PC-3 (cell line): ENCODE results near the gene GOLGA6C. TPM values are rescaled to one million over a fixed set of nuclear protein-coding genes. Genes with fewer than 3 reads are reported as not detected.
"Not testable (repeated sequence)": the region's sequence is repeated elsewhere in the genome, so short reads cannot be mapped to it uniquely, and the experiment has no call there.

ENCODE experiments used
- ATAC-seq: fragments of 200-7000 bp; cut with Tn5 transposase; 2 replicates; pipeline ENCODE4 v1.9.1; 2020; ENCODE audit warnings: mild to moderate bottlenecking, moderate library complexity
- BruUV-seq: library from RNA; stranded (reverse); fragments of 400-500 nt; replicated peaks from 2 replicates; lab custom pipeline; 2021; lab: Mats Ljungman, UMichigan
- CTCF ChIA-PET: fragments of 300-600 bp; sonication (Branson Sonifier 250); formaldehyde crosslinking; loops from one replicate; lab custom pipeline; 2022; ENCODE audit warnings: antibody characterized with exemption; lab: Charles Lee
- POLR2A ChIA-PET: fragments of 300-600 bp; sonication (Branson Sonifier 250); formaldehyde crosslinking; loops from one replicate; lab custom pipeline; 2022; ENCODE audit warnings: antibody characterized with exemption; ENCODE audit not compliant: unreplicated experiment; lab: Charles Lee
- DNase-seq: peaks from one replicate; pipeline ENCODE4 v3.0.0-alpha.2; 2015
- H2AFZ ChIP-seq: fragments of 300-600 bp; sonication (generic); 2 replicates; pipeline ENCODE4 v1.6.0; 2016; ENCODE audit warnings: antibody characterized with exemption, low read length
- H3F3A ChIP-seq: fragments of 300-600 bp; sonication (generic); one replicate; pipeline ENCODE4 v1.6.0; 2017; ENCODE audit warnings: antibody characterized with exemption, low read length, control low read depth, mild to moderate bottlenecking; ENCODE audit not compliant: unreplicated experiment
- H3K27ac ChIP-seq: fragments of 300-600 bp; sonication (generic); 2 replicates; pipeline ENCODE4 v1.5.1; 2016; ENCODE audit warnings: mild to moderate bottlenecking, low read length
- H3K27me3 ChIP-seq: fragments of 300-600 bp; sonication (generic); 2 replicates; pipeline ENCODE4 v1.6.1; 2016; ENCODE audit warnings: low read length, mixed read lengths
- H3K36me3 ChIP-seq: fragments of 300-600 bp; sonication (generic); 2 replicates; pipeline ENCODE4 v1.6.1; 2016; ENCODE audit warnings: low read depth, mixed run types, low read length, mixed read lengths
- H3K4me1 ChIP-seq: fragments of 300-600 bp; sonication (generic); 2 replicates; pipeline ENCODE4 v1.5.1; 2016; ENCODE audit warnings: low read length; ENCODE audit not compliant: insufficient read depth
- H3K4me2 ChIP-seq: fragments of 300-600 bp; sonication (generic); 2 replicates; pipeline ENCODE4 v1.6.0; 2016; ENCODE audit warnings: low read length
- H3K4me3 ChIP-seq: fragments of 300-600 bp; sonication (generic); 2 replicates; pipeline ENCODE4 v1.5.1; 2016; ENCODE audit warnings: mild to moderate bottlenecking, low read length, mixed read lengths
- H3K79me2 ChIP-seq: fragments of 300-600 bp; sonication (generic); 2 replicates; pipeline ENCODE4 v1.6.1; 2017; ENCODE audit warnings: low read length, mixed read lengths
- H3K9ac ChIP-seq: fragments of 300-600 bp; sonication (generic); 2 replicates; pipeline ENCODE4 v1.6.0; 2016; ENCODE audit warnings: mild to moderate bottlenecking, low read length
- H3K9me2 ChIP-seq: fragments of 300-600 bp; sonication (generic); replicated peaks from 2 replicates; pipeline ENCODE4 v1.6.1; 2016; ENCODE audit warnings: mixed run types, low read length, mixed read lengths
- H3K9me3 ChIP-seq: fragments of 300-600 bp; sonication (generic); 2 replicates; pipeline ENCODE4 v1.6.1; 2016; ENCODE audit warnings: low read length, mixed read lengths
- H4K20me1 ChIP-seq: fragments of 300-600 bp; sonication (generic); 2 replicates; pipeline ENCODE4 v1.6.1; 2016; ENCODE audit warnings: low read length, mixed read lengths
- EZH2 ChIP-seq: fragments of 300-600 bp; sonication (generic); IDR thresholded peaks from one replicate; pipeline ENCODE4 v1.6.1; 2017; ENCODE audit warnings: antibody characterized with exemption, mild to moderate bottlenecking, low read length; ENCODE audit not compliant: unreplicated experiment
- EZH2phosphoT487 ChIP-seq: fragments of 300-600 bp; sonication (generic); IDR thresholded peaks from 2 replicates; pipeline ENCODE4 v1.6.1; 2018; ENCODE audit warnings: mild to moderate bottlenecking, antibody characterized with exemption, low read length, borderline replicate concordance
- intact Hi-C: fragments of 100-400 bp; cut with micrococcal nuclease; formaldehyde crosslinking; loops from 2 replicates; pipeline ENCODE4 v1.9.0; 2023
- total RNA-seq: library from RNA; depleted of rRNA; stranded (reverse); fragments of >200 nt; gene quantifications from 2 replicates; pipeline ENCODE4 v1.2.3, GENCODE V29; 2014
- TF ChIP-seq, protein P1 (sequence below): fragments of 300-600 bp; sonication (generic); conservative IDR thresholded peaks from 2 replicates; pipeline ENCODE4 v1.5.1; 2017; ENCODE audit warnings: antibody characterized with exemption, low read depth, mild to moderate bottlenecking, low read length

GOLGA6C gene
- total RNA-seq, 1 experiment from 2014 or later, result not detected

DNA sequence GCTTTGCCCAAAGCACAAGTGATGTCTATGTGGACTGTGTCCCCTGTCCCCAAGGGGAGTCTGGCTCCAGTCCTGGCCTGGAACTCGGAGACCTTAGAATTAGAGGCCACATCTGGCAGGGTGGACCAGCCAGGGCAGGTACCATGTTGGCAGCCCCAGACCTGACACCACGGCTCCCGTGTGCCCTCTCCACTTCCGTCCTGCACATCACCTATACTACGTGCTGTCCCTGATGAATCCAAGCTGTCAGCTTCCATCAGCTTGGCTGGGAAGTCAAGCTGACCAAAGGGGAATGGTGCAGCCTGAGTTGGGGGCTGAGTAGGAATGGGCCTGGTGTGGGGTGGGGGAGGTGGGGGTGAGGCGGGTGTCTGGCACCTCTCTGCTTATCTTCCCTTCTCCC lies 41.1 kb upstream of the GOLGA6C start:
- Histone ChIP-seq H3K79me2 (no peaks in the 10 kb centered on the region), H4K20me1 (peaks cover 18% of the 10 kb centered on the region), H3K4me1 (no peaks in the 10 kb centered on the region), H3K27ac (no peak overlapping the region), H3K9ac (no peak overlapping the region), H3F3A (no peaks in the 10 kb centered on the region), H3K27me3 (no peaks in the 10 kb centered on the region), H3K4me3 (no peak overlapping the region), H2AFZ (no peak overlapping the region), H3K9me3 (no peaks in the 10 kb centered on the region), H3K4me2 (no peak overlapping the region), H3K36me3 (peaks cover 9% of the 10 kb centered on the region; the same call in 1 of the 2 replicates), H3K9me2 (no peaks in the 10 kb centered on the region)
- TF ChIP-seq, protein P1, sequence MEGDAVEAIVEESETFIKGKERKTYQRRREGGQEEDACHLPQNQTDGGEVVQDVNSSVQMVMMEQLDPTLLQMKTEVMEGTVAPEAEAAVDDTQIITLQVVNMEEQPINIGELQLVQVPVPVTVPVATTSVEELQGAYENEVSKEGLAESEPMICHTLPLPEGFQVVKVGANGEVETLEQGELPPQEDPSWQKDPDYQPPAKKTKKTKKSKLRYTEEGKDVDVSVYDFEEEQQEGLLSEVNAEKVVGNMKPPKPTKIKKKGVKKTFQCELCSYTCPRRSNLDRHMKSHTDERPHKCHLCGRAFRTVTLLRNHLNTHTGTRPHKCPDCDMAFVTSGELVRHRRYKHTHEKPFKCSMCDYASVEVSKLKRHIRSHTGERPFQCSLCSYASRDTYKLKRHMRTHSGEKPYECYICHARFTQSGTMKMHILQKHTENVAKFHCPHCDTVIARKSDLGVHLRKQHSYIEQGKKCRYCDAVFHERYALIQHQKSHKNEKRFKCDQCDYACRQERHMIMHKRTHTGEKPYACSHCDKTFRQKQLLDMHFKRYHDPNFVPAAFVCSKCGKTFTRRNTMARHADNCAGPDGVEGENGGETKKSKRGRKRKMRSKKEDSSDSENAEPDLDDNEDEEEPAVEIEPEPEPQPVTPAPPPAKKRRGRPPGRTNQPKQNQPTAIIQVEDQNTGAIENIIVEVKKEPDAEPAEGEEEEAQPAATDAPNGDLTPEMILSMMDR, result no peak
- no peak for TF ChIP-seq EZH2
- no peak for TF ChIP-seq EZH2phosphoT487
- ATAC-seq (no peak), DNase-seq (no peak)
- intact Hi-C loops, result no loop called here
- ChIA-PET POLR2A (no interaction called here), CTCF (no interaction called here)
- BruUV-seq, result no TSS peak

DNA sequence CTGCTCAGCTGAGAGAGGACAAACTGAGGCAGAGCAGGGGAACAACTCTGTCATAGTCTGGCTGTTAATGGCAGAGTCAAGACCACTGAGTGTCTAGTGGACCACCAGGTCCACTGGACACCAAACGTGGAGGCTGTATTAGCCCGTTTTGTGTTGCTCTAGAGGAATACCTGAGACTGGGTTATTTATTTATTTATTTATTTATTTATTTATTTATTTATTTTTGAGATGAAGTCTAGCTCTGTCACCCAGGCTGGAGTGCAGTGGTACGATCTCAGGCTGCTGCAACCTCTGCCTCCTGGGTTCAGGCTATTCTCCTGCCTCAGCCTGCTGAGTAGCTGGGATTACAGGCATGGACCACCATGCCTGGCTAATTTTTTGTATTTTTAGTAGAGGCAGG lies 40.6 kb upstream of the GOLGA6C start:
- BruUV-seq, H2AFZ ChIP-seq, H3K79me2 ChIP-seq, H3K4me2 ChIP-seq, intact Hi-C loops, H3K9me2 ChIP-seq, DNase-seq, H3K27me3 ChIP-seq, H3K9me3 ChIP-seq, CTCF ChIA-PET, H3K4me3 ChIP-seq, H3K4me1 ChIP-seq, H3F3A ChIP-seq, ATAC-seq, H3K27ac ChIP-seq, H3K9ac ChIP-seq, H3K36me3 ChIP-seq: not testable (repeated sequence)
- peaks cover 13% of the 10 kb centered on the region for H4K20me1 ChIP-seq
- POLR2A ChIA-PET, result interaction anchor here (0.6 kb wide), 1 partner anchor 534 kb away, joined by 28 read pairs; no protein-coding TSS in a partner anchor

DNA sequence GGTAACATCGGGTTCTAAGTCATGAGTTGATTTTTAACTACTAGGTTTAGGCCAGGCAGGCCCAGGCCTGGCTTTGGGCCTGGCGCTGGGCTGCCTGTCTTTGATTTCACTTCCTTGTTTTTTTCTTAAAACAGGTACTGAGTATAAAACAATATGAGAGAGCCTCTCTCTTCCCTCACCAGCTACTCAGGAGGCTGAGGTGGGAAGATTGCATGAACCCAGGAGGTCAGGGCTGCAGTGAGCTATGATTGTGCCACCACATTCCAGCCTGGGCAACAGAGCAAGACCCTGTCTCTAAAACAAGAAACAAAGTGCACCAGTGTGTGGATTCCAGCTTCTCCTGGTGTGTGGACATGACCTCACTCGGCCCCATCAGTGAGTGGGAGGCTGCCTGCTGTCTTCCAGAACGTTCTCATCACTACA lies 38.6 kb upstream of the GOLGA6C start:
- BruUV-seq, H3K4me1 ChIP-seq, DNase-seq, H3K27me3 ChIP-seq, H3K4me3 ChIP-seq, H2AFZ ChIP-seq, POLR2A ChIA-PET, H3K9ac ChIP-seq, ATAC-seq, CTCF ChIA-PET, H3K9me2 ChIP-seq, H3K9me3 ChIP-seq, H3K36me3 ChIP-seq, H3K27ac ChIP-seq, H3K79me2 ChIP-seq, intact Hi-C loops, H3K4me2 ChIP-seq, H4K20me1 ChIP-seq, H3F3A ChIP-seq: not testable (repeated sequence)

DNA sequence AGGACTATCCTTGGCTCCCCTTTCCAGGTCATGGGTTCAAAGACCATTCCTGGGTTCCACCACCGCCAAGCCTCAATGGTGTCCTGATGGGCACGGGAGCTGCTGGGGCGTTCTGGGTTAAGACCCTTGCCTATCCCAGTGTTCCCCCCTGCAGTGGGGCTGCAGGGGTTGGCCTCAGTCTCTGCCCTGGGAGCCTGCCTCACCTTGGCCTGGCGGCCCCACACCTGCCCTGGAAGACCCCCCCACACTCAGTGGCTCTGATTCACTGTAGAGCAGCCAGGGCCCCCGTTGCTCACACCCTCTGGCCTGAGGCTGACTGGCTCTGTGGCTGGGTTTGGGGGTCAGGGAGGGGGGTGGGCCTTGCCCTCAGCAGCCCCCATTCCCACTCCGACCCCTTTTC lies 34.4 kb upstream of the GOLGA6C start:
- Histone ChIP-seq H3K27me3 (no peaks in the 10 kb centered on the region), H3K9me2 (no peaks in the 10 kb centered on the region), H3K9me3 (no peaks in the 10 kb centered on the region), H3K9ac (no peak overlapping the region), H3F3A (no peaks in the 10 kb centered on the region), H3K36me3 (no peaks in the 10 kb centered on the region), H2AFZ (no peak overlapping the region), H3K79me2 (no peaks in the 10 kb centered on the region), H3K4me3 (no peak overlapping the region), H3K4me1 (no peaks in the 10 kb centered on the region), H3K27ac (no peak overlapping the region), H4K20me1 (no peaks in the 10 kb centered on the region), H3K4me2 (no peak overlapping the region)
- no peak for TF ChIP-seq EZH2
- no peak for TF ChIP-seq EZH2phosphoT487
- TF ChIP-seq, protein P1, result no peak
- ATAC-seq (no peak), DNase-seq (no peak)
- POLR2A ChIA-PET, result no interaction called here
- intact Hi-C loops, result no loop called here
- BruUV-seq, result no TSS peak
- CTCF ChIA-PET, result no interaction called here
